Measurements from ENCODE around the gene GC.

Gene GC

DNA sequence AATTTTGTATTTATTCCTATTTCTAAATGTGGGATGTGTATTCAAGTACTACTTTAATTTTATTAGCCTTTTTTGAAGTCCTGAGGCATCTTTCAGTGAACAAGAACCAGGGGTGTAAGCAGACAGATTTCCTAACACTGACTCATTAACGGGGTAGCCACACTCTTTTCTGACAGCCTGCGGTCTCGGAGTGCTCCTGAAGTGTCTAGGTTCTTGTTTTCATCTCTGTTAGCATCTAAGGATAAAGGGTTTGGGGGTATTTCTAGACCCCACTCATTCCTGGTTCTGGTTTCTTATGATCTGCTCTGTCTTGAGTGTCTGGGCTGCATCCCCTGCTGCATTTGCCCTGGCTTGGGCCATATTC lies 71.9 kb downstream of the GC start:
- Histone ChIP-seq H3K79me2 (ENCODE audit: control insufficient read depth, low read length) (no peaks in the 10 kb centered on the region), H3K4me3 (ENCODE audit: low read length) (no peak overlapping the region), H3K27me3 (ENCODE audit: control insufficient read depth, low read length) (no peaks in the 10 kb centered on the region), H3K9me2 (replicated peaks; ENCODE audit: control insufficient read depth, low read length) (no peaks in the 10 kb centered on the region), H3F3A (ENCODE audit: control insufficient read depth, insufficient read depth) (no peaks in the 10 kb centered on the region), H3K4me2 (ENCODE audit: low read length) (no peak overlapping the region), H3K4me1 (ENCODE audit: control insufficient read depth, low read length) (no peaks in the 10 kb centered on the region), H4K20me1 (ENCODE audit: control insufficient read depth, insufficient read depth, low read depth, low read length) (no peaks in the 10 kb centered on the region), H3K9me3 (ENCODE audit: control insufficient read depth, insufficient read depth, low read length) (no peaks in the 10 kb centered on the region), H3K36me3 (ENCODE audit: control insufficient read depth, low read length) (no peaks in the 10 kb centered on the region), H3K27ac (ENCODE audit: low read depth, low read length) (no peak overlapping the region)
- TF ChIP-seq EZH2phosphoT487 (IDR thresholded peaks at IDR 0.05; ENCODE audit: borderline replicate concordance, low read length) = no peak
- TF ChIP-seq, protein P1, sequence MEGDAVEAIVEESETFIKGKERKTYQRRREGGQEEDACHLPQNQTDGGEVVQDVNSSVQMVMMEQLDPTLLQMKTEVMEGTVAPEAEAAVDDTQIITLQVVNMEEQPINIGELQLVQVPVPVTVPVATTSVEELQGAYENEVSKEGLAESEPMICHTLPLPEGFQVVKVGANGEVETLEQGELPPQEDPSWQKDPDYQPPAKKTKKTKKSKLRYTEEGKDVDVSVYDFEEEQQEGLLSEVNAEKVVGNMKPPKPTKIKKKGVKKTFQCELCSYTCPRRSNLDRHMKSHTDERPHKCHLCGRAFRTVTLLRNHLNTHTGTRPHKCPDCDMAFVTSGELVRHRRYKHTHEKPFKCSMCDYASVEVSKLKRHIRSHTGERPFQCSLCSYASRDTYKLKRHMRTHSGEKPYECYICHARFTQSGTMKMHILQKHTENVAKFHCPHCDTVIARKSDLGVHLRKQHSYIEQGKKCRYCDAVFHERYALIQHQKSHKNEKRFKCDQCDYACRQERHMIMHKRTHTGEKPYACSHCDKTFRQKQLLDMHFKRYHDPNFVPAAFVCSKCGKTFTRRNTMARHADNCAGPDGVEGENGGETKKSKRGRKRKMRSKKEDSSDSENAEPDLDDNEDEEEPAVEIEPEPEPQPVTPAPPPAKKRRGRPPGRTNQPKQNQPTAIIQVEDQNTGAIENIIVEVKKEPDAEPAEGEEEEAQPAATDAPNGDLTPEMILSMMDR (IDR thresholded peaks at IDR 0.05; ENCODE audit: low read depth, low read length, poor library complexity, severe bottlenecking) = no peak

DNA sequence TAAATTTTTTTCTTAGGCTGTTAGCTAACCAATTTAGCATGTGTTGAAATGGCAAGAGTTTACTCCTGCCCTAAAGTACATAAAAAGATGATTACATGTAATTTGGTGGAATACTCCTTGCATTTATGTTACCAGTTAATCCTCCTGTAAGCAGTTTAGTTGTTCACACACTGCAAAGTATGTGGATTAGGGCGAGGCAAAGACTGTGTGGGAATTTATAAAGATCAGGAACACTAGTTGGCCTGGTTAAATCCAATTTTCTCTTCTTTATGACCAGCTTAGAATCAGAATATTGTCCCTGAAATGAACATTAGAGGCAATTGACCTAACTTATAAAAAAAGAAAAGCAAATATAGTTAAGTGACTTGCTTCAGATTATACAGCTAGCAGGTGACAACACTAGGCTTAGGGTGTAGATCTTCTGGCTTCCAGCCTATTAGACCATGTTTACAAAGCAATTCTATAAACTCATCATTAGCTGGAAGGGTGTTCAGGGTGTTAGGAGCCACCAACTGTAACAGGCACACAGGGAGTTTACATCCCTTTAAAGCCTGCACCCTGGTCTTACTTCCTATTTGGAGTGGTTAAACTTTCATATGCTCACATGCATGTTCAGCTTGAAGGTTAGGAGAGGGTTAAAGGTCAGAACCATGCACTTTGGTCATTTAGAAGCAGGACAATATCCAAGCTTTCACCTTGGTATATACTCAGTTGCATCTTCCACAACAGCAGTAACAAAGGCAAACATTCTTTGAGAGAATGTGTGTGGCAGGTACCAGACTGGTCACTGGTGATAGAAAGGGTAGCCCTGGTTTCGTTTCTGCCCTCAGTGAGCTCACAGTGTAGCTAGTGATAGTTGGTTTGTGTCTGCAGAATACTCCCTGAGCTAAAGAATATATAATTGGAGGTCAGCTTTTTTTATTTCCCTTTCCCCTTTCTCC lies 72.6 kb downstream of the GC start:
- TF ChIP-seq EZH2phosphoT487 (IDR thresholded peaks at IDR 0.05; ENCODE audit: borderline replicate concordance, low read length) = no peak
- TF ChIP-seq, protein P1 (IDR thresholded peaks at IDR 0.05; ENCODE audit: low read depth, low read length, poor library complexity, severe bottlenecking) = no peak
- no peak overlapping the region for H3K4me3 ChIP-seq (ENCODE audit: low read length)
- no peaks in the 10 kb centered on the region for H3F3A ChIP-seq (ENCODE audit: control insufficient read depth, insufficient read depth)
- no peaks in the 10 kb centered on the region for H3K4me1 ChIP-seq (ENCODE audit: control insufficient read depth, low read length)
- H3K9me2 ChIP-seq (replicated peaks; ENCODE audit: control insufficient read depth, low read length) = no peaks in the 10 kb centered on the region
- H3K79me2 ChIP-seq (ENCODE audit: control insufficient read depth, low read length) = no peaks in the 10 kb centered on the region
- H3K9me3 ChIP-seq (ENCODE audit: control insufficient read depth, insufficient read depth, low read length) = no peaks in the 10 kb centered on the region
- no peaks in the 10 kb centered on the region for H3K36me3 ChIP-seq (ENCODE audit: control insufficient read depth, low read length)
- no peak overlapping the region for H3K27ac ChIP-seq (ENCODE audit: low read depth, low read length)
- no peaks in the 10 kb centered on the region for H3K27me3 ChIP-seq (ENCODE audit: control insufficient read depth, low read length)
- no peak overlapping the region for H3K4me2 ChIP-seq (ENCODE audit: low read length)
- no peaks in the 10 kb centered on the region for H4K20me1 ChIP-seq (ENCODE audit: control insufficient read depth, insufficient read depth, low read depth, low read length)

DNA sequence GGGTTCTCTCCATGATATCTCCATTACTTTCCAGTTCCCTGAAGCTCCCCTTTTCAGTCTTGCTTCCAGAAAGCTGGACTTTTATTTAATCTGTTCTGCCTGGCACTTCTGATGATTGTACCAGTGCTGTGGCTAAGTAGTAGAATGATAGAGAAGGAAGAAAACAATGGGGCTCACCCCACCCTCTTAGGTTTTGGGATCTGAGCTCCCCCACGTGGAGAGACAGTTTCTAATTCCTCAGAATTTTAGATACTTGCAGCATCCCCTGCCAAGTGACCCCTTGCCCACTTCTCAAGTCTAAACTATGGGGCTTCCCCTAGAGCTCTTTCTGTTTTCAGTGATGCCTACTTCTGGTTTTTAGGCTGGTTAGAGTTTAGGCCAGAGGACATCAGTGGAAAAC lies 73.9 kb downstream of the GC start:
- H3K4me1 ChIP-seq (ENCODE audit: control insufficient read depth, low read length) = no peaks in the 10 kb centered on the region
- H3K27me3 ChIP-seq (ENCODE audit: control insufficient read depth, low read length) = no peaks in the 10 kb centered on the region
- H3K27ac ChIP-seq (ENCODE audit: low read depth, low read length) = no peak overlapping the region
- H3F3A ChIP-seq (ENCODE audit: control insufficient read depth, insufficient read depth) = no peaks in the 10 kb centered on the region
- TF ChIP-seq, protein P1 (IDR thresholded peaks at IDR 0.05; ENCODE audit: low read depth, low read length, poor library complexity, severe bottlenecking) = no peak
- TF ChIP-seq EZH2phosphoT487 (IDR thresholded peaks at IDR 0.05; ENCODE audit: borderline replicate concordance, low read length) = no peak
- H3K79me2 ChIP-seq (ENCODE audit: control insufficient read depth, low read length) = no peaks in the 10 kb centered on the region
- H3K4me3 ChIP-seq (ENCODE audit: low read length) = no peak overlapping the region
- H3K36me3 ChIP-seq (ENCODE audit: control insufficient read depth, low read length) = no peaks in the 10 kb centered on the region
- H3K9me2 ChIP-seq (replicated peaks; ENCODE audit: control insufficient read depth, low read length) = no peaks in the 10 kb centered on the region
- no peaks in the 10 kb centered on the region for H4K20me1 ChIP-seq (ENCODE audit: control insufficient read depth, insufficient read depth, low read depth, low read length)
- H3K9me3 ChIP-seq (ENCODE audit: control insufficient read depth, insufficient read depth, low read length) = no peaks in the 10 kb centered on the region
- no peak overlapping the region for H3K4me2 ChIP-seq (ENCODE audit: low read length)

Data from DOHH2 (cell line).